IMR-90 (cell line): Measurements from ENCODE around the gene SRBD1. TPM values are rescaled to one million over a fixed set of nuclear protein-coding genes. Genes with fewer than 3 reads are reported as not detected.

ENCODE experiments used
- ATAC-seq: fragments of 200-7000 bp; cut with Tn5 transposase; 2 replicates; pipeline ENCODE4 v1.9.1; 2020; ENCODE audit warnings: low read depth, mild to moderate bottlenecking, moderate library complexity
- BruUV-seq: library from RNA; stranded (reverse); fragments of 400-500 nt; replicated peaks from 2 replicates; lab custom pipeline; 2021; lab: Mats Ljungman, UMichigan
- CTCF ChIA-PET: fragments of 300-600 bp; formaldehyde crosslinking; extraction: SDS; loops from one replicate; lab custom pipeline; 2021; ENCODE audit warnings: antibody characterized with exemption; lab: Yijun Ruan, JAX
- POLR2A ChIA-PET: fragments of 300-600 bp; sonication (Branson Sonifier 250); formaldehyde crosslinking; loops from one replicate; lab custom pipeline; 2022; ENCODE audit warnings: antibody characterized with exemption; ENCODE audit not compliant: unreplicated experiment; lab: Charles Lee
- DNase-seq: peaks from one replicate; pipeline ENCODE4 v3.0.0; 2013
- H2AFZ ChIP-seq: replicated peaks from 2 replicates; pipeline ENCODE3; 2013; ENCODE audit warnings: low read length, mild to moderate bottlenecking; ENCODE audit not compliant: poor library complexity
- H2AK5ac ChIP-seq: 2 replicates; pipeline ENCODE4 v1.6.1; 2013; ENCODE audit warnings: low read depth, low read length, inconsistent platforms
- H2AK9ac ChIP-seq: replicated peaks from 2 replicates; pipeline ENCODE3; 2013; ENCODE audit warnings: mild to moderate bottlenecking, low read depth, low read length, moderate library complexity; ENCODE audit not compliant: poor library complexity
- H2BK120ac ChIP-seq: 2 replicates; pipeline ENCODE4 v1.6.1; 2013; ENCODE audit warnings: low read depth, low read length, inconsistent platforms
- H2BK15ac ChIP-seq: 3 replicates; pipeline ENCODE4 v1.6.1; 2013; ENCODE audit warnings: low read depth, low read length, inconsistent platforms
- H2BK20ac ChIP-seq: 2 replicates; pipeline ENCODE4 v1.6.1; 2013; ENCODE audit warnings: low read depth, mild to moderate bottlenecking, inconsistent platforms, low read length, moderate library complexity
- H2BK5ac ChIP-seq: 2 replicates; pipeline ENCODE4 v1.6.1; 2013; ENCODE audit warnings: mild to moderate bottlenecking, low read depth, low read length, inconsistent platforms; ENCODE audit not compliant: poor library complexity, severe bottlenecking
- H3K14ac ChIP-seq: replicated peaks from 2 replicates; pipeline ENCODE4 v1.6.1; 2013; ENCODE audit warnings: low read depth, low read length, inconsistent platforms
- H3K18ac ChIP-seq: 2 replicates; pipeline ENCODE4 v1.6.1; 2013; ENCODE audit warnings: low read depth, low read length, control low read depth
- H3K23ac ChIP-seq: 2 replicates; pipeline ENCODE4 v1.6.1; 2013; ENCODE audit warnings: low read depth, low read length, inconsistent platforms
- H3K27ac ChIP-seq: 2 replicates; pipeline ENCODE4 v1.5.1; 2013; ENCODE audit warnings: mild to moderate bottlenecking, control low read depth, low read length; ENCODE audit not compliant: insufficient read depth
- H3K27me3 ChIP-seq: 2 replicates; pipeline ENCODE4 v1.6.1; 2013; ENCODE audit warnings: low read length; ENCODE audit not compliant: control insufficient read depth, insufficient read depth
- H3K36me3 ChIP-seq: 2 replicates; pipeline ENCODE4 v1.6.1; 2013; ENCODE audit warnings: low read length, mixed read lengths; ENCODE audit not compliant: control insufficient read depth, insufficient read depth
- H3K4ac ChIP-seq: 2 replicates; pipeline ENCODE4 v1.6.1; 2013; ENCODE audit warnings: low read depth, low read length, inconsistent platforms
- H3K4me1 ChIP-seq: 2 replicates; pipeline ENCODE4 v1.6.1; 2013; ENCODE audit warnings: low read length, mixed read lengths; ENCODE audit not compliant: control insufficient read depth, insufficient read depth
- H3K4me2 ChIP-seq: 2 replicates; pipeline ENCODE4 v1.6.1; 2013; ENCODE audit warnings: low read depth, mild to moderate bottlenecking, control low read depth, low read length, moderate library complexity
- H3K4me3 ChIP-seq: 2 replicates; pipeline ENCODE4 v1.5.1; 2013; ENCODE audit warnings: low read depth, mild to moderate bottlenecking, control low read depth, low read length, moderate library complexity; ENCODE audit not compliant: insufficient read depth
- H3K56ac ChIP-seq: 2 replicates; pipeline ENCODE4 v1.6.1; 2013; ENCODE audit warnings: low read length, inconsistent platforms; ENCODE audit not compliant: insufficient read depth; ENCODE audit errors: extremely low read depth
- H3K79me1 ChIP-seq, 2 experiments: 2 replicates each; pipeline ENCODE4 v1.6.1; 2013; ENCODE audit warnings: low read length in 2 of 2, inconsistent platforms in 1 of 2, low read depth in 1 of 2
- H3K9ac ChIP-seq: 2 replicates; pipeline ENCODE4 v1.6.1; 2013; ENCODE audit warnings: low read depth, low read length, control low read depth
- H3K9me1 ChIP-seq: 2 replicates; pipeline ENCODE4 v1.6.1; 2013; ENCODE audit warnings: low read length, inconsistent platforms; ENCODE audit not compliant: insufficient read depth
- H3K9me3 ChIP-seq: 2 replicates; pipeline ENCODE4 v1.6.1; 2013; ENCODE audit warnings: low read length; ENCODE audit not compliant: control insufficient read depth, insufficient read depth
- H4K20me1 ChIP-seq: 2 replicates; pipeline ENCODE4 v1.6.1; 2013; ENCODE audit warnings: low read length, inconsistent platforms; ENCODE audit not compliant: insufficient read depth
- H4K5ac ChIP-seq: 2 replicates; pipeline ENCODE4 v1.6.1; 2013; ENCODE audit warnings: mild to moderate bottlenecking, low read depth, low read length, control low read depth
- H4K8ac ChIP-seq, 2 experiments: 2 replicates each; pipeline ENCODE4 v1.6.1; 2013; ENCODE audit warnings: low read depth in 2 of 2, low read length in 2 of 2, control low read depth in 1 of 2, inconsistent platforms in 1 of 2
- H4K91ac ChIP-seq: 2 replicates; pipeline ENCODE4 v1.6.1; 2013; ENCODE audit warnings: low read depth, low read length, inconsistent platforms; ENCODE audit not compliant: insufficient read depth
- CEBPB ChIP-seq: IDR thresholded peaks from 2 replicates; pipeline ENCODE4 v1.6.1; 2012; ENCODE audit warnings: low read depth, low read length, improper control_type of control experiment
- FOS ChIP-seq: fragments of 150-350 bp; IDR thresholded peaks from 2 replicates; pipeline ENCODE4 v1.6.1; 2016; ENCODE audit warnings: low read depth, low read length
- MAFK ChIP-seq: IDR thresholded peaks from 2 replicates; pipeline ENCODE4 v1.6.1; 2012; ENCODE audit warnings: low read depth, low read length, improper control_type of control experiment
- POLR2A ChIP-seq: IDR thresholded peaks from 2 replicates; pipeline ENCODE4 v1.6.1; 2012; ENCODE audit warnings: mild to moderate bottlenecking, low read depth, low read length
- RAD21 ChIP-seq: IDR thresholded peaks from 2 replicates; pipeline ENCODE4 v1.6.1; 2012; ENCODE audit warnings: low read length, improper control_type of control experiment
- RCOR1 ChIP-seq: IDR thresholded peaks from 2 replicates; pipeline ENCODE4 v1.6.1; 2012; ENCODE audit warnings: mild to moderate bottlenecking, low read length, improper control_type of control experiment; ENCODE audit not compliant: insufficient replicate concordance
- WGBS, 2 experiments: methylation state at CpG; one replicate each; pipeline versions ENCODE4 v1.1.5 to v1.1.7; 2013; ENCODE audit warnings: missing lambda C conversion rate in 2 of 2; ENCODE audit not compliant: insufficient read length in 1 of 2; ENCODE audit errors: extremely low coverage in 2 of 2; 5-methylcytosine and 5-hydroxymethylcytosine counted together
- dilution Hi-C: fragments of 300-500 bp; cut with HindIII; formaldehyde crosslinking; loops from one replicate; pipeline ENCODE4 v1.14.3; 2018; ENCODE audit warnings: low sequenced_read_pairs; ENCODE audit not compliant: unreplicated experiment
- in situ Hi-C: fragments of 300-500 bp; cut with MboI; formaldehyde crosslinking; loops from 3 replicates; pipeline ENCODE4 v1.14.3; 2019; ENCODE audit warnings: low sequenced_read_pairs, inconsistent platforms, mixed read lengths
- intact Hi-C: fragments of 100-400 bp; cut with micrococcal nuclease; formaldehyde crosslinking; loops from 2 replicates; pipeline ENCODE4 v1.10.0; 2022
- polyA plus RNA-seq, 3 experiments: library from polyadenylated mRNA; depleted of rRNA; stranded (reverse); fragments of >200 nt; gene quantifications; 2 replicates each; pipeline ENCODE4 v1.2.3, GENCODE V29; 2012; ENCODE audit warnings: low replicate concordance in 1 of 3
- total RNA-seq: library from RNA; depleted of rRNA; stranded (reverse); fragments of >200 nt; gene quantifications from 2 replicates; pipeline ENCODE4 v1.2.3, GENCODE V29; 2012
- TF ChIP-seq, protein P1 (sequence below): conservative IDR thresholded peaks from 2 replicates; pipeline ENCODE4 v1.5.1; 2012; ENCODE audit warnings: mild to moderate bottlenecking, low read depth, low read length, improper control_type of control experiment

Gene SRBD1
- total and polyA plus RNA-seq, 2 of the 4 experiments (the other 2 are of a cell fraction), result 3.5 to 14.7 TPM

- H3K14ac ChIP-seq, result peak overlapping the region; percentile 81; the same call in 1 of the 2 replicates
- no peaks in the 10 kb centered on the region; the same call in 1 of the 2 replicates for H3K9me1 ChIP-seq
- peak overlapping the region; percentile 90 for H4K91ac ChIP-seq
- peaks cover 15% of the 10 kb centered on the region for H3K4me1 ChIP-seq
- H3K9ac ChIP-seq, result no peak overlapping the region
- intact Hi-C loops, result no loop called here
- H2BK120ac ChIP-seq, result peak overlapping the region; percentile 96
- peak; percentile 95 for ATAC-seq
- peak overlapping the region; percentile 71; the same call in 1 of the 2 replicates for H3K56ac ChIP-seq
- H3K18ac ChIP-seq, result peak overlapping the region; percentile 85
- H2AK5ac ChIP-seq, result peak overlapping the region; percentile 94; the same call in 1 of the 2 replicates
- H3K79me1 ChIP-seq, result no peaks in the 10 kb centered on the region
- no peak overlapping the region for H4K5ac ChIP-seq
- H3K36me3 ChIP-seq, result no peaks in the 10 kb centered on the region
- H2AFZ ChIP-seq, result peak overlapping the region; percentile 80
- no peaks in the 10 kb centered on the region for H3K27me3 ChIP-seq
- ChIA-PET CTCF (interaction anchor here (0.6 kb wide), 1 partner anchor 1316 kb away, joined by 3 read pairs; no protein-coding TSS in a partner anchor), POLR2A (no interaction called here)
- peak overlapping the region; percentile 82; the same call in 1 of the 2 replicates for H3K23ac ChIP-seq
- WGBS, 2 experiments, result 0% methylated on average over 1 of the region's 2 CpGs; no CpG with 5 or more reads in 1 of the 2 experiments
- H3K4me2 ChIP-seq, result peak overlapping the region; percentile 61
- H3K4ac ChIP-seq, result peak overlapping the region; percentile 89
- H4K8ac ChIP-seq, result peak overlapping the region in 1 of 2 experiments; percentile 90; a peak in 3 of 4 replicates
- in situ Hi-C loops, result no loop called here
- no peaks in the 10 kb centered on the region for H3K9me3 ChIP-seq
- dilution Hi-C loops, result no loop called here
- H2BK15ac ChIP-seq, result peak overlapping the region; percentile 85; the same call in 1 of the 3 replicates
- TF ChIP-seq, protein P1, sequence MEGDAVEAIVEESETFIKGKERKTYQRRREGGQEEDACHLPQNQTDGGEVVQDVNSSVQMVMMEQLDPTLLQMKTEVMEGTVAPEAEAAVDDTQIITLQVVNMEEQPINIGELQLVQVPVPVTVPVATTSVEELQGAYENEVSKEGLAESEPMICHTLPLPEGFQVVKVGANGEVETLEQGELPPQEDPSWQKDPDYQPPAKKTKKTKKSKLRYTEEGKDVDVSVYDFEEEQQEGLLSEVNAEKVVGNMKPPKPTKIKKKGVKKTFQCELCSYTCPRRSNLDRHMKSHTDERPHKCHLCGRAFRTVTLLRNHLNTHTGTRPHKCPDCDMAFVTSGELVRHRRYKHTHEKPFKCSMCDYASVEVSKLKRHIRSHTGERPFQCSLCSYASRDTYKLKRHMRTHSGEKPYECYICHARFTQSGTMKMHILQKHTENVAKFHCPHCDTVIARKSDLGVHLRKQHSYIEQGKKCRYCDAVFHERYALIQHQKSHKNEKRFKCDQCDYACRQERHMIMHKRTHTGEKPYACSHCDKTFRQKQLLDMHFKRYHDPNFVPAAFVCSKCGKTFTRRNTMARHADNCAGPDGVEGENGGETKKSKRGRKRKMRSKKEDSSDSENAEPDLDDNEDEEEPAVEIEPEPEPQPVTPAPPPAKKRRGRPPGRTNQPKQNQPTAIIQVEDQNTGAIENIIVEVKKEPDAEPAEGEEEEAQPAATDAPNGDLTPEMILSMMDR, result no peak
- TF ChIP-seq POLR2A, result no peak
- peak; percentile 90 for TF ChIP-seq CEBPB
- peak; percentile 96 for TF ChIP-seq RCOR1
- peak; percentile 26 for TF ChIP-seq MAFK
- peak; percentile 92 for TF ChIP-seq FOS
- peak; percentile 26; the same call in 1 of the 2 replicates for TF ChIP-seq RAD21
- H2BK20ac ChIP-seq, result peak overlapping the region; percentile 96
- peak overlapping the region; percentile 94 for H2BK5ac ChIP-seq
- BruUV-seq, result no TSS peak
- peak overlapping the region; percentile 94 for H3K27ac ChIP-seq
- peak overlapping the region; percentile 88 for H2AK9ac ChIP-seq
- DNase-seq, result peak; percentile 99
- H3K4me3 ChIP-seq, result no peak overlapping the region
- H4K20me1 ChIP-seq, result no peaks in the 10 kb centered on the region; the same call in 1 of the 2 replicates
These were observed 257.2 kb downstream of the SRBD1 start for GRCh38 chr2:45353879-45354278.
